GM19240 (cell line): ENCODE results near the gene EPHB2.

Experiments
- DNase-seq: peaks from one replicate; pipeline ENCODE4 v3.0.0; 2011; ENCODE audit warnings: low spot score; ENCODE audit not compliant: insufficient read length

The EPHB2 gene

DNA sequence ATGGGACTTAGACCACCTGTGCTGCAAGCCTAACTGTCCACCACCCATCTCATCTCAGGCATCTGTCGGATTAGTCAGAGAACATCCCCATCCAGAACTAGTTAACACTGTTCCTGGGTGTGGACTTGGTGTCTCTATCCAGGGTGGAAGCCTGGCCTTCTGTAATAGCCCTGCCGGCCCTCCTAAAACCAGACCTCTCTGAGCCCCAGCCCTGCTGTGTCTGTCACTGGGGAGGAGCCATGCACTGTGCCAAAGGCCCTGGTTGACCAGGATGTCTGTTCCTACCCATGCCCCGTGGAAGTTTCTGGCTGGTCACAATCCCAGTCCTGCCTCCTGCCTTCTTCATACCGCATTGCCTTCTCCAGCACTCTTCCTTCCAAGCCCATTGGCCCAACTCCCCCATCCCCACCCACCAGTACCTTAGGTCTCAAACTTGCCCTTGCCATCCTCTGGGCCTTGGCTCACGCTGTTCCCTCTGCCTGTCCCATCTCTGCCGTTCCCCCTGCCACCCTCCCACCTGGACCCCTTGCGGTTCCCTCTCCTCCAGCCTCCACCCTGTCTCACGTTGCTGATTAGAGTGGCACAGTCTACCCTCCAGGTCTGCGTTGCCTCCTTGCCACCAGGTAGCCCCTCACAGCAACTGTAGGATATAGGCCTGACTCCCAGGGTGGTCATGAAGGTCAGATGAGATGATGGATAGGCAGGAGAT, 105.6 kb downstream of the EPHB2 start:
- DNase-seq = no peak

DNA sequence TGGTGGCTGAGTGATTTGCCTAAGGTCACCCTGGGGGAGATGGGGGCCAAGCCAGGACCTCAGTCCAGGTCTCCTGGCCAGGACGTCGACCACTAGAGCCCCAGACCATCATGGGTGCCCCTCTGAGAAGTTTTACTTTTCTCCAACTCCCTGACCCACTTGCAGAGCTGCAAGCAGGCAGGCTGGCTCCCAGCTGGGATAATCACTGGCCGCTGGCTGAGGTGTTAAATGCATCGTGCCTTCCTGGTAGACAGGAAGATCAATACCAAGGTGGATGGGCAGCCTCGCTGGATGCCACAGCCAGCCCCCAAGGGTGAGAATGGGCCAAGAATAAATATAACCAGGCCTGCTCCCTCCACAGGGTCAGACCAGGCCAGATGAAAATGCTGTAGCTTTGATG, 106.2 kb downstream of the EPHB2 start:
- no peak for DNase-seq

DNA sequence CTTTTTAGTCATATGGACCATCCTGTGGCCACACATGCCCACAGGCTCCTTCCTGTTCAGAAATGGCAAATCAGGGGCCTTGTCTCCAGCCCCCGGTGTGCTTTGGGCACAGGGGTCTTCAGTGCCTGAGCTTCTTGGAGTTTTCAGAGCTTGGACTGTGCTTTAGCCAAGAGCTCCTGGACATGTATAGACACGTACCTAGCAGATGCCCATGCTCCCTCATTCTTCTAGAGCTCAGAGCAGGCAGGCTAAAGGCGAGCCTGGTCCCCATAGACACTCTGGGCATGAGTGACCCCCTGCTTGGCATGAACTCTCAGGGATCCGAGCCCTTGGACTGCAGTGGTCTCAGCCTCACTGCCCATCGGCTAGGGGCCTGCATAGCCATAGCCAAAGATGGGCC, 106.8 kb downstream of the EPHB2 start:
- no peak for DNase-seq

DNA sequence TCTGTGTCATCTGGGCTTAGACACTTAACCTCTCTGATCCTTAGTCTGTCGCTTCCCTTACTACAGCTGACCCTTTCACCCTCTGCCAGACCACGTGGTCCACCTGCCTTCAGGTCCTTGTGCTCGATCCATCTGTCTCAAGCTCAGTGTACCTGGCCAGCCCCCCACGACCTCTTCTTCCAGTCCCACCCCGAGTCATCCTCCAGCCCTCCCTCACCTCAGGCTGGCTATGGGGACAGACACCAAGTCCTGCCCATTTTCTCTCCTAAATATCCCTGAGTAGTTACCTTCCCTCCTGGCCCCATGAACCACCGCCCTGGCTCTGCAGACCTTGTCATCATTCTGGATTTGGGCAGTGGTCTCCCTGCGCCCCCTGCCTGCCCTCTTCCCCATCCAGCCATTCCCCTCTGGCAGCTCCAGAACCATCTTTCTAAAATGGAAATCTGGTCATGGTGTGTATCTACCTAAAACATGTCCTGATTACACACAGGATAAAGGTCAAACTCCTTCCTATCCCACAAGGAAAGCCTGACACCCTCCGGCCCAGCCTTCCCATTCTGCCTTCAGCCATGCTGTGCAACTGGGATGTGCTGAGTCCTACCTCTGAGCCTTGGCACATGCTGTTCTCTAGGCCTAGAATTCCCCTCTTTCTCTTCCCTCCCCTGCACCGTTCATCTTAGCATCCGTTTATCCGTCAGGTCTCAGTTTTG, 107.6 kb downstream of the EPHB2 start:
- no peak for DNase-seq

DNA sequence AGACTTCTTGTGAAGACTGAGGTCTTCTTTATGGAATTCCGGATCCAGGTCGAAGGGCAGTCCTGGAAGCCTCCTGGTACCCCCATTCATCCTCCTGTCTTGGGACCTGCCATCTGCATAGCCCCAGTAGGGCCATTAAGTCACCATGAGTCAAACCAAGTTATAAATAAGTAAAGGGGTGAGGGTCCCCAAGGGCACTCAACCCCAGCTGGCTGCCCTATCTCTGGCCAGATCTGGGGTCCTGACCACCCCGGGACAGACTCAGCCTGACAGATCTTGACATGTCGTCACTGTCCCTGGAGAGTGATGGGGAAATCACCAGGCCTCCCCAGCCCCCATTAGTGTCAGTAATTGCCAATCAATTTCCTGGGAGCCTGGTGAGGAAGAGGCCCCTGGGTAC, 108.7 kb downstream of the EPHB2 start:
- no peak for DNase-seq

DNA sequence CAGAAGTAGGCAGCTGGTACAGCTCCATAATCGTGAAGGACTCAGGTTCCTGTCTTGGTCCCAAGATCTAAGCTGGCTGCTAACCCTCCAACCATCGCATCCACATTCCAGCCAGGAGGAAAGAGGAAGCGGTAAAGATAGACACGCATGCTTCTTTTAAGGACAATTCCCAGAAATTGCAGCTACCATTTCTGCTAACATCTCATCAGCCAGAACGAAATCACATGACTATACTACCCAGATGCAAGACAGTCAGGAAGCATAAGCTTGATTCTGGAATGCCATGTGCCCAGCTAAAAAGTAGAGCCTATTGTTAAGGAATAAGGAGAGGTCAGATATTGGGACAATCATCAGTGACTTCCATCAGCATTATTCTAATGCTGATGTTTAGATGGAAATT, 110.4 kb downstream of the EPHB2 start:
- DNase-seq = no peak

DNA sequence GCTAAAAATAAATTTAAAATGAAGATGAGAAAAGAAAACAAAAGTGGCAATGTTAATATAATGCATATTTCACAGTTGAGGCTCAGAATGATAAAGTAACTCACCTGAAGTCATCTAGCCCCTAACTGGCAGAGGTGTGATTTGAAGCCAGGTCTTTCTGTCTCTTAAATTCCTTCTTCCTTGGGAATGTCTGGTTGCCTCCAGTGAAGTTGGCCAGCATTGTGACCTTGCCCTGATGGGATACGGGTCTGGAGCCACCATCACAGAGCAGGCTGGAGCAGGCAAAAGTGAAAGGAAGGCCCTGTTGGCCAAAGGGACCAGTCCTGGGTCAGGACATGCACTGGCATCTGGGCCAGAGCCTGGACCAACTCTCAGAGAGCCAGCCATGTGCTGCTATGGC, 111.7 kb downstream of the EPHB2 start:
- DNase-seq = no peak

DNA sequence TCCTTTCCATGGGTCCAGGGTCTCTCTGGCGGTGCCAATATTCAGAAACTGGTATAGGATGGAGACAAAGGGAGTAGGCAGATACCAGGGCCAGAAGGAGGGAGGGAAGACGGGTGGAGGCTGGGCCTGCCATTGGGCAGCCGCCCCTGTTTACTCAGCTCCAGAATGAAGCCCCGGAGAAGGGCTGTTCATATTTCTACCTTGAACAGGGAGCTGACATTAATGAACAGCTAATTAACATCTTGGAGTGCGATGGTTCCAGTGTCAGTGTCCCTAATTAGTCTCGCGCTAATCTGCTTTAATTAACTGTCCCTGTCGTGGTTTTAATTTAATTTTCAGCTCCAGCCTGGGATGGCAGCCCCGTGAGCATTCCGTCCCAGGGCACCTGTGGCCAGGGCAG, 113.8 kb downstream of the EPHB2 start:
- DNase-seq = no peak

DNA sequence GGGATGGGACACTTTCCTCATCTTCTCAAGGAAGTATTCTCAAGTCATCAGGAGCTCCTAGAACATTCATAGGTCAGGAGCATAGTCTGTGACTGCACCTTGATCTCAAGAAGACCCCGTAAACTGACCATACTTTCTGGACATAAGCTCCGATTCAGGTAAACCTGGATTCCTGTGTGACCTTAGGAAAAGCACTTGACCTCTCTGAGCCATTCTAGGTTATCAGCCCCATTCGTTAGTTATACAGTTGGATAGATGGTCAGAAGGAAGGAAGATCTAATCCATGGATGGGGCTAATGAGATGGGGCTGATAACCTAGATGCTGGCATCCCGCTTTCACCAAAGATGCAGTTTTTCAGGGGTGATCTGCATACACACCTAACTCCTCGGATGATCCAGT, 114.3 kb downstream of the EPHB2 start:
- no peak for DNase-seq

DNA sequence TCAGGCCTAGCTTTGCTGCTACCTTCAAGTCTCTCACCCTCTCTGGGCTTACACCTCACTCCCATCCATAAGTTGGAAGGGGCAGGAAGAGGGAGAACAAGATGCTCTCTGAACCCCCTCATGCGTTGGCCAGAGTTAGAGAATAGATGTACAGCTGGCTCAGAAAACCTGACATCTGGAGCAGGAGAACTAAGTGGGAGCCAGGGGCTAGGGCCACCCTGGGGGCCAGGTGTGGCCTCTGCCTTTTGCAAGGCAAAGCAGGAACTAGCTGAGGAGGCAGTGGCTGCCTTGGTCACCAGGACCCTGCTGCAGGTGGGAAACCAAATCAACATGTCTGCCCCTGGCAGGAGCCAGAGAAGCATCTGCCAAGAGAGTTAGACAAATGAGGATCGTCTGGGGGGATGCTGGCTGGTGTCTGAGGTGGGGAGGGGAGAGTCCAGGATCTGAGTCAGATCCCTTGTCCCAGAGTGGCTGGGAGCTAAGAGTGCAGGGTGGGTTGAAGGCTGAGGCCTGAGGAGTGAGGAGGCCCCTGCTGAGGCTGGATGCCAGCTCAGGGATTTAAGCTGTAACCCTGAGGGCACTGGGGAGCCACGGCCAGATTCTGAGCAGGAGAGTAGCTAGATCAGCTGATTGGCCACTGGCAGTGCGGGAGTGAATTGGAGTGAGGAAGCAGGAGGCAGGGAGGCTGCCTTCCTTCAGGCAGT, 115.0 kb downstream of the EPHB2 start:
- DNase-seq = no peak

DNA sequence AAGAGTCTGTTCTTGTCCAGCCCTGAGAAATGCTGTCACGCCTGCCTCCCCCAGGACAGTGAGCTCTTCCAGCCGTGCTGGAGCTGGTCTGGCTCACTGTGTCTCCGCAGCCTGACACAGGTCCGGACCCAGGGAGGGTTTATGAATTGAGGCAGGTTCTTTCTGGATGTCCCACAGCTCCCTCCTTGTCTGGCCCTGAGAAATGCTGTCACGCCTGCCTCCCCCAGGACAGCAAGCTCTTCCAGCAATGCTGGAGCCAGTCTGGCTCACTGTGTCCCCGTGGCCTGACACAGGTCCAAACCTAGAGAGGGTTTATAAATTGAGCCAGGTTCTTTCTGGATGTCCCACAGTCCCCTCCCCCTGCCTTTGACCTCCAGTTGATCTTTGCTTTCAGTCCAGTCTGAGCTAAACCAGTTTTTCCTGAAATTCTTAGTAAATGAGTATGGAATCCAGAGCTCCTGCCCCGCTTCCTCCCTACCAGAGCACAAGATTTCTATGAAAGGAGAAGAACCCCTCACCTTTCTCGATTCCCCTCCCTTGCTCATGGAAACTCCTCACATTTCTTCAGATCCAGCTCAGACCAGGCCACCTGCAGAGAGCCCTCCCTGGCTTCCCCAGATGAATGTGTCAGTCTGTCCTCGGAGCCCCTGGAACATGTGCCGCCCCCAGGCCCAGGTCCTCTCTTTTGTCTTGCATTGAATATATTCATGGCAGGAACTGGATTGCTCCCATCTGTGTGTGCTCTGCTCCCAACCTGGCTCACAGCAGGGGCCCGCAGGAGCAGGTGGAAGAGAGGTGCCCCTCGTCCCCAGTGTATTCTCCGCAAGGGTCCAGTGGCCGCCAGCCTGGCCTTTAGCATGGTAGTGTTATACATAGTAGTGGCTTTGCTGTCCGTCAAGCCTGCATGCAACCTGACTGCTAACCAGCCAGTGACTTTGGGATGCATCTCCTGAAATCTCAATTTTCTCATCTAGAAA, 116.3 kb downstream of the EPHB2 start:
- DNase-seq = no peak

DNA sequence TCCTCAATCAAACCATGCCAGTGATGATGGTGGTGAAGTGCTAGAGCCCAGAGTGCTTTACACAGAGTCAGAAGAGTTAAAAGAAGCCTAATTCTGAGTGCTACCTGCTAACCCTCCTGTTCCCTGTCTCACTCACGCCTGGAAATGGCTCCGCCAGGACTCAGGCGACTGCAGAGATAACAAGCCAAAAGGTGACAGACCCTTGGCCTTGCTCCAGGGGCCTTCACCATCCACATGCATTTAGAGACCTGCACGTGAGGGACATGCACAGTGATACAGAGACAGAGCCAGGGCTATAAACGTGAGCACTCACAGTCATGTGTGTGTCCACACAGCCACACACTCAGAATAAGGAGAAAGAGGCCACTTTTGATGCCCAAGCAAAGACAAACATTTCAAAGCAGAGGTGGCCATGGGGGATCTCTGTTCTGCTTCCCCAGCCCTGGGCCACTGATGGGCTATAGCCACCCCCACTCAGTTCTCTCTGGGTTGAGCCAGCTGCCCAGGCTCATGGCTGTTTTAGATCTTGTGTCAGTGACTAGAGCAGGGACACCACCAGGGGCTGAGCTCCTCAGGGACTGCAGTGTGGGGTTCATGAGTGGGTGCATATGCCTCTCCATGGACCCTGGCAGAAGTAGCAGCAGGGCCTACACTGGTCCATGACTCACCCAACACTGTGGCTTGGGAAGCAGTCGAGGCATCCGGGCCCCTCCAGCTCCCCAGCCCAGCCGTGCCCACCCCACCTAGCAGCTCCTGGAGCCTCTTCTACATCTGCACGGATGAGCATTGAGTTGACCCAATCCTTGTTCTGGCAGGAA, 117.2 kb downstream of the EPHB2 start:
- DNase-seq = no peak

DNA sequence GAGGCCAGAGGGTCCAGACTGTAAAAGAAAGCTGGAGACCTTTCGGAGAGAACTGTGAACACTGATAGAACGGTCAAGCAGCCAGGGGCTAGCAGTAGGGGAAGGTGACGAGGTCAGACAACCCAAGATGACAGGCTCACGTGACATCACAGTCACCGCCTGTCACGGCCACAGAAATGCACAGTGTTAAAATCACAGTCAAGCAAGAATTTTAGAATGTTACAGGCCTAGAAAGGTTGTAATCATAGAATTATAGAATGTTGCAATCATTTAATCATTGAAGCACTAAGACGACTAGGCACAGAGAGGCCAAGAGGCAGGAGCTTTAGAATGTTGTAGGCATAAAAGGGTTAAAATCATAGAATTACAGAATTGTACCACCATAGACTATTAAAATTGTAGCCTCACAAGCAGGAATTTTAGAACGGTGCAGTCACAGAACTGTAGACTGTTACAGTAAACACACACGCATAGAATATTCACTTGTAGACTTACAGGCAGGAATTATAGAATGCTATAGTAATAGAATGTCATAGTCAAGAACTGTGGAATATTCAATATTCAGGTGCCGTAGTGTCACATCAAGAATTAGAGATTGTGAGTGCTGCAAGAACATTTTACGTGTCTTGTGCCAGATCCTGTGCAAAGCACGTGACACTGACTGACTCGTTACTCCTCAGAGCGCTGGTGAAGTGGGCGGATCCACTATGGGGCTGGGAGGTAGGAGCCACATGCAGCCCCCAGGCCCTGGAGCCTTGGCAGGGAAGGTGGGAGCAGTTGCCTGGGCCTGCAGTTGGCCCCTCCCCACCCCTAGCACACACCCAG, 118.1 kb downstream of the EPHB2 start:
- no peak for DNase-seq

DNA sequence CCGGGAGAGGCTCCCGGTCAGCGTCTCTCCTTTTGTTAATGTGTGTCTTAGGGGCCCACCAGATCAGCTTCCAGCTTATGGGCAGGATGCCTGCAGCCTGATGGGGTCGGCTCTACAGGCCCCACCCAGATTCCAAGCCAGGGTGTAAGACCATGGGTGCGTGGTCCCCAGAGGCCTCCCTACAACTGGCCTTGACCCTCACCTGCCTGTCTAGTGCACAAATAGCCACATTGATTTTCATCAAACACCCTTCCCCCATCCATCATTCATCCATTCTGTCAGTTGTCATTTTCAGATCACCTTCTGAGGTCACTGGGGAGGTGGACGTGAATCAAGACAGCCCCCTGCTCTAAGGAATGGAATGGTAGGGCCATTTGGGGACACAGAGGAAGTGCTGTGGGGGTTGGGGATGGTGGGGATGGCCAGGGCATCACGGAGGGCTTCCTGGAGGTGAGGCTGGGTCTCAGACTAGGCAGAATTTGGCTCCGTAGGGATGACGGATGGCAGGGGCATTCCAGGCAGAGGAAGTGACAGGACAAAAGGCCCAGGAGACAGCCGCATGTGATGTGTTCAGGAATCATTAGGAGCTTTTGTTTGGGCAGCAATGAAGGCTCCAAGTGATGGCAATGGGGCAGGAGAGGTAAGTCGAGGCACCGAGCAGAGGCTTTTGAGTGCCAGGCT, 118.8 kb downstream of the EPHB2 start:
- no peak for DNase-seq

DNA sequence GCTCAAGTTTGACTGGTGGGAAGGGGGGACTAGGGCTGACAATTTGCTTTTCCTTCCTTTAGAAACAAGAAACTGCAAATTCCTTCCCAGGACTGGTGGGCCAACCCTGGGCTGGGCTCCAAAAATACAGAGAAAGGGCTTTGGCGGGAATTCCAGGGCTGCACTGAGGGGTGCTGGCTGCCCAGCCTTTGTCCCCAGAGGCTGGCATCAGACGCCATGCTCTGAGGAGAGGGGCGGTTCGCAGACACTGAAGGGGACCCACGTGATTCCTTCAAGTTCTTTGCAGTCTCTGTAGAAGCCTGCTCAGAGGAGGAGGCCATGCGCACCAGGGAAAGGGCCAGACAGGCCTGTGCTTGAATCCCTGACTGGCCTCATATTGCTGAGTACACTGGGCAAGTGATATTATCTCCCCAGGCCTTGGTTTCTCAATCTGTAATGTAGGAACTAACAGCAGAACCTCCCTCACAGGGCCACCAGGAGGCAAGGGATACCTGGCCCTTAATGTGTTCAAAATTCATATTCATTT, 119.5 kb downstream of the EPHB2 start:
- no peak for DNase-seq

DNA sequence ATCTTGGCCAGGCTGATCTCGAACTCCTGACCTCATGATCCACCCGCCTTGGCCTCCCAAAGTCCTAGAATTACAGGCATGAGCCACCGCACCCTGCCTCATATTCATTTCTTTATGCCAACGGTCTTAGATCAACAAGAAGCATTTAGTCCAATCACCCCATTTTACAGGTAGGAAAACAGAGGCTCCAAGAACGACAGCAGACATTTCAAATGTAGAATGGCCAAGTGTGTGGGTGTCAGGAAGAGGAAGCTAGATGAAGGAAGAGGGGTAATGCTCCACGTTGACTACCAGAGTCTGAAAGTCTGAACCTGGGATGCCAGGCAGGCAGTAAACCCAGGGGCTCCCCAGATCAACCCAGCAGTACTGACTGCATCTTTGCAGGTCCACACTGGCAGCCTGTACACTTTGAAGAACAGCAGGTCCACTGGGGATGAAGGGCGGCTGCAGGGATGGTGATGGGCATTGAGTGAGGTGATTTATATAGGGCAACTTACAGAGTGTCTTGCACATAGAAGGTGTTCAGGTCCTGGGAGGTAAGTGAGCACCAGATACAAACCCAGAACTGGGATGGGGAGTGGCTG, 120.2 kb downstream of the EPHB2 start:
- DNase-seq = no peak

DNA sequence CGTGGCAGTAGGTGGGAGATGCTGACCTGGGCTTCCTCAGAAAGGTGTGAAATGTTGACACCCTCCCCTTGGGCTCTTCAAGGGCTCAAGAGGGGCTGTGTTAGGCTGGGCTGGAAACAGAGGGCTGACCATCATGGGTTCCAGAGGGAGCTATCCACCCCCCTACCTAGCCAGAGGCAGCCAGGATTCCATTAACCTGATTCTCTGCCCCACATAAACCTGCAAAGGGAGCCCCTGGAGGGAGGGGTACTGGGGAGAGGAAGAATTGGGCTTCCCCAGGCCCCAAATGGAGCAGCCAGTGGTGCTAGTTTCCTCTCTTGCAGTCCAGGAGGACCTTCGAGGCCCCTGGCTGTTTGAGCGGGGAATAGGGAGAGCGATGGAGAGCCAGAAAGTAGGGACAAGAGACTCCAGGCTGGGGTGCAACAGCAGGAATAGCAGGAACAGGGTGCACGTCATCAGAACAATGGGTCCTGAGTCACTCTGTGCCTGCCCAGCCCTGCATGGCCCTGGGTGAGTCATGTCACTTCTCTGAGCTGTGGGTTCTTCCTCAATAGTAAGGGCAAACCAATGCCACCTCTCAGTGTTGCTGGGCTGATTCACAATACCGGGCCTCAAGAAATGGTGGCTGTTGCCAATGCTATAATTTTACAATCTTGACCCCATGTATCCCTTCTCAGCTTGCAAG, 121.2 kb downstream of the EPHB2 start:
- DNase-seq = no peak

DNA sequence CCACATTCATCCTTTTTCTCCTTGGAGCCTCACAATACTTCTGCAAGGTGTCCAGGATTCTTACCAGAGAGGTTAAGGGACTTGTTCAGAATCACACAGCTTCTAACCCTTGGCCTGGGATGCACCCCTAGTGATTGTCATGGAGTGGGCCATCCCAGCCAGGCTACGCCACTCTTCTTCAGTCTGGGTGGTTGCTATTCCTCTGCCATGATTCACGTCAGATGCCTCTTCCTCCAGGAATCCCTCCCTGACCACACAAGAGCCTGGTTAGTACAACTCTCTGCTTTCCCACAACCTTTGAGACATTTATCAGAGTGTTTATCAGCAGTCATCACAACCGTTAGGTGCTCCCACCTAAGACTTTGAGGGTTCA, 121.8 kb downstream of the EPHB2 start:
- no peak for DNase-seq
